GM19023 (cell line): Measurements from ENCODE around the gene RBMS3.

Experiments used
- ATAC-seq: cut with Tn5 transposase; IDR thresholded peaks from one replicate; pipeline ENCODE4 v1.9.1; 2021; ENCODE audit warnings: mild to moderate bottlenecking, moderate library complexity; ENCODE audit not compliant: unreplicated experiment

RBMS3 gene

DNA sequence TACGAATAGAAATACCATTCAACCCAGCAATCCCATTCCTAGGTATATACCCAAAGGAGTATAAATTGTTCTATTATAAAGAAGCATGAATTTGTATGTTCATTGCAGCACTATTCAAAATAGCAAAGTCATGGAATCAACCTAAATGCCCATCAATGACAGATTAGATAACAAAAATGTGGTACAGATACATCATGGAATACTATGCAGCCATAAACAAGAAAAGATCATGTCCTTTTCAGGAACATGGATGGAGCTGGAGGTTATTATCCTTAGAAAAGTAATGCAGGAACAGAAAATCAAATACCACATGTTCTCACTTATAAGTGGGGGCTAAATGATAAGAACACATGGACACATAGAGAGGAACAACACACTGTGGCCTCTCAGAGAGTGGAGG, 571.9 kb downstream of the RBMS3 start:
- no peak for ATAC-seq

DNA sequence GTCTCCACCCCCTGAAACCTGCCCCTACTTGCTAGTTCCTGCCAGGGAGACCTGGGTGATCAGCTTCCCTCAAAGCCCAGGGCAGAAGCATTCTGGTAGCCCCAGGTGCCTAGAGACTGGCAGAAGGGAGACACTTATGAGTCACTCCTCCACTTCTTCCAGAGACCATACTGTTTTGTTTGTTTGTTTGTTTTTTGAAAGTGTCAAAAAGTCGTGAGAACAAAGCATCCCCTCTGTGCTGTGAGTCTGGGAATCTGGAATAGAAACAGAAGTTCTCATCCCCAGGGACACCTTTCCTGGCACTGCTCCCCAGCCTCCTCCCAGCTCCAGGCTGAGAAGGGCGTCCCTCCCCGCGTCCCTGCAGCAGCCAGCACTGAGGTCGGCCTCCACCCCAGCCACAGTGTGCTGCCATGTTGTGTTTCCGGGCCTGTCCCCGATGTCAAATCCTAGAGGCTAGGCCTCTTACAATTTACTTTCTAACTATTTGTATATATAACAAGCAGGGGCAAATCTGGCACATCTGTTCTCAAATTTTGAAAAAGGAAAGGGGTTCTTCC, 573.0 kb downstream of the RBMS3 start:
- no peak for ATAC-seq

DNA sequence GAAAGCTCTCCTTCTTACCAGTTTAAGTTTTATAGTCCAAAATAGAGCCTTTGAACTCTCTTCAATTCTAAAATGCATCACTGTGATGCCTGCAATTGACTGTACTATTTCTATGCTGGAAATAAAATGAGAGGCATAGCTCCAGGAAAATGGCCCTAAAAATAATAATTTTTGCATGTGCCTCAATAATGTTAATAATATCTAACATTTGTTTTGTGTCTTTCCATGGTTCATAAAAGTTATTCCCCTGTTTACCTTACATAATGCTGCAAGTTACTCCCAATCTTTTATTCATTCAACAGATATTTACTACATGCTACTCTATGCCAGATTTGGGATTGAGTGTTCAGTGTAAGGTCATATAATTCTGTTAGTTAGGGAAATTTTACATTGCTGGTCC, 574.0 kb downstream of the RBMS3 start:
- no peak for ATAC-seq

DNA sequence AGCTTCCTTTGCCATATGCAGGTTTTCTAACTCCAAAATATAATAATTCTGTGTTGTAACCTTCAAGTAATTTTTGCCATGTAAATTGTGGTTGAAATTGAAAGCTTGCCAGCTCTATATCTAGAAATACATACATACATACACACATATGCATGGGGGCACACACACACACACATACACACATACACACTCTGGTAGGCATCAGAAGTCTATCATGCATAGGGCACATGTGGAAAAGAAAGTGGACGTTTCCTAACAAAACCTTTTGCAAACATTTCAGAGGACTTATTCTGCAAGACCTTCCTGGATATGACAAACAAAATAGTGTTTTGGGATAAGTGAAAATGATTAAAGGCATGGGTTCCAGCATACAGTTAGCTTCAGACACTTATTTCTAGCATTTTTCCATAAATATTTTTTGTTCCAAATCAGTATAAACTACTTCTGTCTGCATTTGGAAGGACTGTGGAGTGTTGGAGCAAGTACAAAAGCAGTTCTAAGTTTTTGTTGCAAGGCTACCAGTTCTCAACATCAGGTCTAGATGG, 578.9 kb downstream of the RBMS3 start:
- no peak for ATAC-seq

DNA sequence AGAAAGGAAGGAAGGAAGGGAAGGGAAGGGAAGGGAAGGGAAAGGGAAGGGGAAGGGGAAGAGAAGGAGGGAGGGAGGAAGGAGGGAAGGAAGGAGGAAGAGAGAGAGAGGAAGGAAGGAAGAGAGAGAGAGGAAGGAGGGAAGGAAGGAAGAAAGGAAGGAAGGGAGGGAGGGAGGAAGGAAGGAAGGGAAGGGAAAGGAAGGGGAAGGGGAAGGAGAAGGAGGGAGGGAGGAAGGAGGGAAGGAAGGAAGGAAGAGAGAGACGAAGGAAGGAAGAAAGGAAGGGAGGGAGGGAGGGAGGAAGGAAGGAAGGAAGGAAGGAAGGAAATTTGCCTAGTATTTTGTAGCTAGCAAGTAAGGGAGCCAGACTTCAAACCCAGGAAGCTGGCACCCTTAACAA, 583.9 kb downstream of the RBMS3 start:
- no peak for ATAC-seq

DNA sequence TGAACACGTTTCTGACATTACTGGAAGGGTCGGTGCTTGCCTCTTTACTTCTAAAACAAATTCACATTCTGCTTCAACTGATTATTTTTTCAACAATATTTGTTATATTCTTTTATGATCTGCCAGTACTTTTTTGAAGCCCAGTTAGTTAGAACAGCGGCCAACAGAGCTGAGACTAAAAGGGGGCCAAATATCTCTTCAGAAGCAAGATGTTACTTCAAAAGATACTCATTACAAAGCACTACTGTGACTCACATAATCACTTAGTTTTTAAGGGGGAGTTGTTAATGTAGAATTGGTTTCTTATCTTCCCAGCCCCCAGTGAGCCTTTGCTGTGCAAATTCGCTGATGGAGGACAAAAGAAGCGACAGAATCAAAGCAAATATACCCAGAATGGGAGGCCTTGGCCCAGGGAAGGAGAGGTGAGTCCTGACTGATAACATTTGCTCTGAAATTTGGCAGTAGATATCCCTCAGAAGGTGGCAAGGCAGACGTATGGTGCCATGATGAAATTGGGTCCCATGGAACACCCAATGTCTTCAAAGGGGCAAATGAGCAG, 587.8 kb downstream of the RBMS3 start:
- no peak for ATAC-seq

DNA sequence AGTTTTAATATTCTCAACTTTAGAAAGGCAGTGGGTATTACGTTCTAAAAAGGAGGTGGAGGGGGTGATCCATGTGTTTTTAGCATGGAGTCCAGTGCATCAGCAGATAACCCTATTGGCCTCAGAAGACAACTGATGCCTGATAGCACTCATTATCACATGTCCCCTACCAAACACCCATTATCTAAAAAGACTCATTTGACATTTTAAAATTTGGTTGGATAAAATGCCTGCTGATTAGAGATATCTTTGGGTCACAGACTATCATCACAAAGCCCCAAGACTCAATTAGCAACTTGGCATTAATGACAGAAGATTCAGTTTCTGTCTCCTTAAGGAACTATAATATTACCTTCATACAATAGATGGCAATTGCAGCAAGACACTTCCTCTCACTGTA, 589.3 kb downstream of the RBMS3 start:
- no peak for ATAC-seq

DNA sequence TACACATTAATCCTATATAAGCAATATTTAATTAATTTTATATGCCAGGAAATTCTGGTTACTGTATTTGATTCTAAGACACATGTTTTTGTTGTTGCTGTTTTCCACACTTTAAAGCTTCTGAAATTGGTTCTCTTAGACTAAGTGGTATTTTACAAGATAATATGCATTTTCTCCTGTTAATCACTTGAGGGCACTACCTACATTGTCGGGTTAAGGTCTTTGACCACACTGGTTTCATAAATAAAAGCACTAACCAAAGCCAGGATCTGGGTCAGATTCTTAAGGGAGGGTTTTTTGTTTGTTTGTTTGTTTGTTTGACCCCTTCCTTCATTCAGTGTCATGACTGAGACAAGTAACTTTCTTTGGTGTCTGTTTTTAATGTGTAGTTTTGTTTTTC, 590.2 kb downstream of the RBMS3 start:
- ATAC-seq = no peak

DNA sequence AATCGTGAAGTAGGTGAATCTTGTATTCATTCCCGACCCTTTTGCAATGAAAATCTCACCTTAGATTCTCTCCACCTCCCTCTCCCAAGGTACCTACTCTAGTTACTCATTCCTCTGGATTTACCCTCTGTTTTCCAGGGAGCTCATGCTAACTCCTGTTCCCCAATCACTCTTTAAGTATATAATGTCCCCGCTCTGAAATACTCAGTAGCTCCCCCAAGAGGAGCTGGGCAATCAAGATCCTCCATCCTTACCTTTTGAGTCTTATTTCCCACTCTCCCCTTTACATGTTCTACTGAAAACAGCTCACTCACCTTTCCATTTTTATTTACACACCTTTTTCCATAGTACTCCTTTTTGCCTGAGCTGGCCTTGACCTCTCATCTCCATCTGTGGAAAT, 599.9 kb downstream of the RBMS3 start:
- no peak for ATAC-seq

DNA sequence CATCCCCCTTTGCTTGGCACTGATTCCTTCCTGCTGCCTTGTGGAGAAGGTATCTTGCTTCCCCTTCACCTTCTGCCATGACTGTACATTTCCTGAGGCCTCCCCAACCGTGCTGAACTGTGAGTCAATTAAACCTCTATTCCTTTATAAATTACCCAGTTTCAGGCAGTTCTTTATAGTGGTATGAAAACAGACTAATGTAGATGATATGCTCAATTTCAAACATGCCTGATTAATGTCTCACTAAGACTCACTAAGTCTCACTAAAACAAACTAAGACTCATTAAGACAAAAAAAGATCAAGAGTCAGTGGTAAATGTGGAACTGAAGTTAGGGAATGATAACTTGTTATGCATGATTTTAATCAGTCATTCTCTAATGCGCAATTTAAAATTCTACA, 606.6 kb downstream of the RBMS3 start:
- no peak for ATAC-seq

DNA sequence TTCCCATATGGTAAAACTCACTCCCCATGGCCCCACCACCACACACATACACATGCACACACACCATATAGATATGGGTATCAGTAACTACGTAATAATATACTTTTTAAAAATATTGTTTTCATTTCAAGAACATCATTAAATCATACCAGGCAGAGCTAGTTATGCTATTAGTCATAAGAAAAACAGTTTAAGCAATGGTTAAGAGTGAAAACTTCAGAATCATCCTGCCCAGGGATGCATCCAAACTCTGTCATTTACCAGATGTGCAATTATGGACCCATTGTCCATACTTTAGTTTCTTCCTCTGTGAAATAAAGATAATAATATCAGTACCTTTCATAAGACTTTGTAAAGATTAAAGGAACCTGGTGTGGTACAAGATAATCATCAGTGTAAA, 608.3 kb downstream of the RBMS3 start:
- ATAC-seq = no peak

DNA sequence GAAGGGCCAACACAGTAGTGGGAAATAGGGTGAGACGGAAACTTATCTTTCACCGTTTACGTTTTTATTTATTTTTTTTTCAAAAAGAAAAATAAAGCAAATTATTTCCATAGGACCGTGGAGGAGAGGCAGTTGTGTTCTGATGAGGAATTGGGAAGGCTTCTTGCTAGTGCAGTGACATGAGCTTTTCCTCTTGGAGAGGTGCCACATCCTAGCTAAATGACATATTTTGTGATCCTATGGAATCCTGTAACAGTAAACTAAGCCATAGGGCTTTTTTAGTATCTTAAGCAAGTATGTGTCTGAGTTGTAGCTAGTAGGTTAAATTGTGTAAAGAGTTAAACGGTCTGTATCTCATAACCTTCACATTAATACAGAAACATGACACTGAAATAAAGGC, 609.9 kb downstream of the RBMS3 start:
- no peak for ATAC-seq

DNA sequence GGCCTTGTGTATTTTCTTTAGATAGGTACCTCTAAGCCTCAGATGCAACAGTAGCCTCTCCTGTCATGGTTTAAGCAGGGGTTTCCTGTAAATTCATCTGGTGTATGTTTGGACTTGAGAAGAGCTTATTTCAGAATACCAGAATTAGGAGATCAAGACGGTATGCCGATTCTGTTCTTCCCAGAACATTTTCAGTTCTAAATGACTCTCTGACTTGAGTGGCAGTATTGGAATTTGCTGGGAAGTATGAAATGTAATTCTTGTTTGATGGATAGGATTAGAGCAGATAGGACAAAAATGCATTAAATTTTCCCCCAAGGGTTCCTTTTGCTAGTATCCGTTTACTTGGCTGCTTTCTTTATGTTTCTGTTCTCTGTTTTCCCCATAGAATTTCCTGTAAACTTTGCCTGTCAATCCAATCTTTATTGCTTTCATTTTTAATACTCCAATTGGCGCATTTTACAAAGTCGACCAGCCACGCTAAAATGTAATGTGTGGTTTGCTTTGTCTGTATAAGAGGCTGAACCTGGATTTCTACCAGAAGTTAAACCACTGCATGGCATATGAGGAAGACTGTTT, 612.2 kb downstream of the RBMS3 start:
- ATAC-seq = no peak

DNA sequence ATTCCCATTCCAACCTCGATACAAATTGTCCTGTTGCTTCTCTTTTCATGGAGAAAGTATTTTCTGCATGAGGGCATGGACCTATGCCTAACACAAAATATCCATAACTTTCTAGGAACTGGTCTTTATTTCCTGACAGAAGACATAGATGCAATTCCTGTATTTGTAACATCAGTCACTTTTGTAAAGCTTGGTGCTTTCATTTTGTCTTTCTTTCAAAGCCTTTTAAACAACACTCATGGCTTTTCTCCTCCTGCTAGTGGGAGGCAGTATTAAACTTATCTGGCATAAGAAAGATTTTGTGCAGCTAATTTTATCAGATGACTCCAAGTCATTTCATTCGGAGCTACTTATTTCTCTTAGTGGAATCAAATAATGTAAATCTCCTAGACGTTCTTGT, 616.0 kb downstream of the RBMS3 start:
- ATAC-seq = no peak

DNA sequence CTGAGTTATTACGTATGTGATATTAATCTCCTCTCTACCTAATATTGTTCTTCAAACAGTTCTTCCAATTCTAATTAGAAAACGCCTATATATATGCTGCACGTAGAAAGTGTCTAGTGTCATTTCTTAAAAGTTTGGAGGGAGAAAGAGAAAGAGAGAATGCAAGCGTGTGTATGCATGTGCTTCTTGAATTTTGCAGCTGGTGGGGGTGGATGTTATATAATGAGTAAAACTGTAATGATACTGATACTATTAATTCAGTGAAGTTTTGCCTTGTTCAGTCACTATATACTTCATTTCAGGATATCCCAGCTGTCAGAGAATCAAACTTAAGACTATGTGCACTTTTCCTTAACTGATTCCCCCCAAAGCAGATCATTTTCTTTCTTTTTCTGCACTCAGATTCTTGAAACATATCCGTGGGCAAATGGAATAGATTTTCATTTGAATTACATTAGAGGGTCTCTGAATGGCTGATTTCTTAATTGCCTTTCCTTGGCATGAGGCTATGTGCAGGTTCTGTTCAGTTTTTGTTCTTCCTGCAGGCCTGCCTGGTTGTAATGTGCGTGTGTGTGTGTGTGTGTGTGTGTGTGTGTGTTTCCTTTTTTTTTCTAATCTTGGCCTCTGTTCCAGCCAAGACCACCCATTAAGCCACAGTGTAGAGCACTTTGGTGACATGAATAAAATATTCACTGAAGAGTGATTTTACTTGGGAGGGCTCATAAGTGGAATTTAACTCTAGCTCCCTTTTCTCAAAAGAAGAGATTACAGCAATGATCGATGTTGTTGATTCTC, 617.5 kb downstream of the RBMS3 start:
- ATAC-seq = no peak

DNA sequence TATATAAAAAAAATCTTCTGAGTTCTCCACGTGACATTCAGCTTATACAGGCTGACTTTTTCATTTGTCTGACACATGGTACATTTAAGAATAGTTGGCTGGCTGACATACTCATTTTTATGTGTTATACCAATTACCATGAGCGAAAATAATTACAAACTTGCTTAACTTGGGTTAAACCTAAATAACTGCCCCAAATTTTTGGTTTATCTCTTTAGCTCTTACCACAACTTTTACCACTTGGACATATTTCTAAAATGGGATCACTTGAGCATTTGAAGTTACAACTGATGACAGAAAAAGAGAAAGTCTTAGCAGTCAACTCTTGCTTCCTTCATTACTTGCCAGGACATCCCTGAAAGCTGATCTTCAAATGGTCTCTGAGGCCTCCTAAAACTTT, 618.1 kb downstream of the RBMS3 start:
- ATAC-seq = no peak

DNA sequence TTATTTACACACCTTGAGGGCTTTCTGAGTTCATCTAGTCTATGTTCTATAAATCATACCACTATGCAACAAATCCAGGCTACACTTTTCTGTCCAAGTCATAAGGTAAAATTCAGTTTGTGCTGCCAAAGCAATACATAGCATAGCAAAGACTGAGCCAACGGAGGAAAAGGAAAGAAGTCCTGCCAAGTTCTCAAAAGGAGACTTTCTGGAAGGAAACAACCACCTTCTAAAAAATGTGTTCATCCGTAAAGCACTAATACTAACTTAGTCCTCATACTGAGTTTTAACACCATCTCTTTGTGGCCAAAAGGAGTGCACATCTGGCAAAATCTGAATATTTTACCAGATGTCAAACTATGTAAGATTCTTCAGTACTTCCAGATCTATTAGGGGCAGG, 620.2 kb downstream of the RBMS3 start:
- ATAC-seq = no peak

DNA sequence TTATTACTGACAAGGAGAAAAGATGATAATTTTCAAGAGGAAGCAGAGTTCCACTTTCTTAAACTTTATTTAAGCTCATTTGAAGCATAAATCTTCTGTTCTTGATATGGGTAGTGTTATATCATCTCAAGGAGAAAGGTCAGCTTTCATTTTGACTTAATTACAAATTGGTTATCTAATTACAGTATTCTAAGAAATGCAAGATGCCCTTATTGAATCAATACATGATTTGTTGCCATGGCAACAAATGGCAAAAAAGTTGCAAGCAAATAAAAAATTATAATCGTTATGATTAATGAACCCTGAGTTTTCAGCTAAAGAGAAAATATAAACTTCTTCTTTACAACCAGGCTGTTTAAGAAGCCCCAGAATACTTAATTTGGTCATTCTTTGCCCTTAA, 622.7 kb downstream of the RBMS3 start:
- no peak for ATAC-seq

DNA sequence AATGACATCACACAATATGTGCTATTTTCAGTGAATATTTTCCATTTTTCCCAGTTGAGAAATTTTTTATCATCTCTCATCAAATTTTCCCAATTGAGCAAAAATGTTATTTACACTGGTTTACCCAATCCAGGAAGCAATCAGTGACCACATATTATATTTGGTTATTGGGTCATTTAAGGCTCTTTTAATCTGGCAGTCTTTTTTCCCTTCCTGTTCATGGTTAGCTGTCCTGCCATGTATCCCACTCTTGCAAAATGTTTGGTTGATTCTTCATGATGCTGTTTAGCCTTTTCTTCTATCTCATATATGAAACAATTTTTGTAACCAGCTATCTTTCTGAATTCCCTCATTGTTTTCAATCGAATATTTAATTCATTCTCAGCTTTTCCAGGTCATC, 626.0 kb downstream of the RBMS3 start:
- ATAC-seq = no peak

DNA sequence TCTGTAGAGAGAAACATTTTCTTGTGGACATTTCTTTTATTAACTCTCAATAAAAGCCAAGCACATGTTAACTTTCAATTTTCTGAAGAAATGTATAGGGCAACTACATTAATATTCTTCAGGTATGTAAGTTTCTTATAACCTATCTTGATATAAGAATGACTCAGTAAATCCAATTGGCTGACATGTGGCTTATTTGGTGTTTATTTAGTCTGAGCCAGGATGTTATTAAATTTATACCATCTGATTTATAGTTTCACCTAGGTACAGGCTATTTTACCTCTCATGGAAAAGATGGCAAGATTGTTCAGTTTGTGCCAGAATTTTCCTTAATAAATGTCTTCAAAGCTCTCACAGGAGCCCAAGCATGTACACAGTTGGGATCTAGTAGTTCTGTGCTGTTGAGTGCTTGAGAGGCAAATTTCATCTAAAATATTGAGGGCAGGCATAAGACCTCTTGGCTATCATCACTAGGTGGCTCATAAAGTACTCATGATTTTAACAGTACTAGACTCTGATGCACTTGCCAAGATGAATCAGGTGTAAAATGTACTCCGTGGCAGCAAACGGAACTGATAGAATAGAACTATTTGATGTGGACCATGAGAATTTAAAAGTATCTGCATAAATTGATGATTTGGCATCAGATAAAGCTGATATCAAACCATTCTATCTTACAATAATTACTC, 631.9 kb downstream of the RBMS3 start:
- no peak for ATAC-seq

DNA sequence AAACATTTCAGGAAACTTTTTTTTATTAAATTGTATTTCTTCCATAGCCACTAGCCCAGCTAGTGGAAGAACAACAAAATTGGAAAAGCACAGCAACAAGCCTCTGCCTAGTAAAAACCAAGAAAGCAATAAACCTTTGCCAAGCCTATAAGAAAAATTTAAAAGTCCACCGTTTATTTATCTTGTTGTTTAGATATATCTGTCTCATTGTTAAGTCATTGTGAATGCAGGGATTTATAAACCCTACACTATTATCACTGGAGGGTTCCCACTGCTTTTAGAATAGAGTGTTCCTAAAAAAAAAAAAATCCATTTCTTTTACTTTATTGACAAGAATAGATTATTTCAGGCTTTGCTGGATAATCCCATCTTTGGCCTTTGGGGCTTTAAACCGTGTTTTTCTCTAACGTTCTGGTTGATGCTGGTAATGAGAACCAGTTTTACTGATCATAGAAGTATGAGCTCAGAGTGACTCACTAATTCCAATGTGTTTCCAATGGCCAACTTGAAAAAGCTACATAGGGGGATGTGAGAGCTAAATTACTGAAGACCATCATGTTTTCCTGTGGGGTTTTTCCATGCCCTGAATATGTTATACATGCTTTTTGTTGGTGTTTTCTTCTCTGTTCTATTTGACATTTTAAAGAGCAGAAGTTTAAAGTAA, 634.1 kb downstream of the RBMS3 start:
- no peak for ATAC-seq
